Lower lobe of right lung (tissue), 2 donors: ENCODE measurements around the gene KCTD14. TPM values are rescaled to one million over a fixed set of nuclear protein-coding genes. Genes with fewer than 3 reads are reported as not detected.
"Not testable (repeated sequence)": the region's sequence is repeated elsewhere in the genome, so short reads cannot be mapped to it uniquely, and the experiment has no call there.

Experiments used
- ATAC-seq, 2 donors: fragments of 200-7000 bp; cut with Tn5 transposase; one replicate each; pipeline ENCODE4 v1.9.1; 2020 to 2022; ENCODE audit warnings: mild to moderate bottlenecking in 2 of 2, moderate library complexity in 2 of 2
- DNase-seq: peaks from one replicate; pipeline ENCODE4 v3.0.0-alpha.2; 2020
- H3K27ac ChIP-seq: fragments of 200-600 bp; one replicate; pipeline ENCODE4 v1.8.0; 2022
- H3K27me3 ChIP-seq: fragments of 200-600 bp; one replicate; pipeline ENCODE4 v1.8.0; 2022; ENCODE audit warnings: low read depth
- H3K36me3 ChIP-seq: fragments of 200-600 bp; one replicate; pipeline ENCODE4 v1.8.0; 2022; ENCODE audit warnings: mild to moderate bottlenecking
- H3K4me1 ChIP-seq: fragments of 200-600 bp; one replicate; pipeline ENCODE4 v1.8.0; 2022
- H3K4me3 ChIP-seq: fragments of 200-600 bp; one replicate; pipeline ENCODE4 v1.8.0; 2022; ENCODE audit warnings: mild to moderate bottlenecking
- H3K9me3 ChIP-seq: fragments of 200-600 bp; one replicate; pipeline ENCODE4 v1.8.0; 2022
- CTCF ChIP-seq: fragments of 200-600 bp; IDR thresholded peaks from one replicate; pipeline ENCODE4 v1.8.0; 2022; ENCODE audit warnings: antibody characterized with exemption, mild to moderate bottlenecking
- intact Hi-C: fragments of 100-400 bp; cut with DNase I; formaldehyde crosslinking; loops from one replicate; pipeline ENCODE4 v1.11.0; 2022
- total RNA-seq: library from RNA; stranded (reverse); fragmentation: NEBNext Ultra II Directional; extraction: Animal tissue kit (Norgen Biotek cat#: 25700); gene quantifications from one replicate; pipeline ENCODE4 v1.2.1, GENCODE V29; 2021
- donor health status: DM: no; HTN: yes; CAD: no; lungs with severe emphysema.

The KCTD14 gene
- total RNA-seq, 1 donor from 2014 or later, result 12.3 TPM

GRCh38 chr11:78030429-78031325 lies 7.6 kb upstream of the KCTD14 start:
- peaks cover 12% of the 10 kb centered on the region for H3K4me1 ChIP-seq
- peak; percentile 89 to 93 for ATAC-seq
- H3K27ac ChIP-seq, result no peak overlapping the region
- no peak for TF ChIP-seq CTCF
- DNase-seq, result peak; percentile 79
- no peaks in the 10 kb centered on the region for H3K36me3 ChIP-seq
- H3K9me3 ChIP-seq, result no peaks in the 10 kb centered on the region
- no peaks in the 10 kb centered on the region for H3K27me3 ChIP-seq
- intact Hi-C loops, result no loop called here
- H3K4me3 ChIP-seq, result no peak overlapping the region

GRCh38 chr11:78028423-78028822 lies 5.3 kb upstream of the KCTD14 start:
- intact Hi-C loops, DNase-seq, H3K4me3 ChIP-seq, H3K36me3 ChIP-seq, H3K27ac ChIP-seq, H3K27me3 ChIP-seq, ATAC-seq, H3K9me3 ChIP-seq: not testable (repeated sequence)
- peaks cover 16% of the 10 kb centered on the region for H3K4me1 ChIP-seq

GRCh38 chr11:78027759-78028158 lies 4.7 kb upstream of the KCTD14 start:
- ATAC-seq (no peak), DNase-seq (no peak)
- TF ChIP-seq CTCF, result no peak
- intact Hi-C loops, result no loop called here
- H3K27me3 ChIP-seq, result no peaks in the 10 kb centered on the region
- H3K4me3 ChIP-seq, result no peak overlapping the region
- no peaks in the 10 kb centered on the region for H3K9me3 ChIP-seq
- no peaks in the 10 kb centered on the region for H3K36me3 ChIP-seq
- H3K27ac ChIP-seq, result no peak overlapping the region
- H3K4me1 ChIP-seq, result peaks cover 20% of the 10 kb centered on the region

- ATAC-seq, result no peak
These were observed 2.3 kb upstream of the KCTD14 start for GRCh38 chr11:78025378-78025777.

GRCh38 chr11:78023426-78023825 lies 350 bp upstream of the KCTD14 start:
- no peaks in the 10 kb centered on the region for H3K9me3 ChIP-seq
- H3K4me1 ChIP-seq, result peaks cover 8% of the 10 kb centered on the region
- ATAC-seq (peak in 1 of 2 donors; percentile 25), DNase-seq (no peak)
- TF ChIP-seq CTCF, result no peak
- H3K36me3 ChIP-seq, result no peaks in the 10 kb centered on the region
- H3K27me3 ChIP-seq, result no peaks in the 10 kb centered on the region
- H3K27ac ChIP-seq, result peak overlapping the region; percentile 64
- H3K4me3 ChIP-seq, result peak overlapping the region; percentile 56
- intact Hi-C loops, result no loop called here

More at GRCh38 chr11:78025378-78025777, 2.3 kb upstream of the KCTD14 start:
- Histone ChIP-seq H3K4me1 (peaks cover 11% of the 10 kb centered on the region), H3K9me3 (no peaks in the 10 kb centered on the region), H3K27ac (no peak overlapping the region), H3K36me3 (no peaks in the 10 kb centered on the region), H3K4me3 (no peak overlapping the region), H3K27me3 (no peaks in the 10 kb centered on the region)
- intact Hi-C loops, result no loop called here
- no peak for TF ChIP-seq CTCF
- DNase-seq, result no peak

GRCh38 chr11:78021611-78022010 lies 1.5 kb downstream of the KCTD14 start:
- H3K36me3 ChIP-seq, result peaks cover 2% of the 10 kb centered on the region
- DNase-seq (no peak), ATAC-seq (peak in 1 of 2 donors; percentile 2)

More at GRCh38 chr11:78021611-78022010, 1.5 kb downstream of the KCTD14 start:
- H3K4me1 ChIP-seq, result peaks cover 8% of the 10 kb centered on the region
- H3K27ac ChIP-seq, result no peak overlapping the region
- no peak for TF ChIP-seq CTCF
- no peaks in the 10 kb centered on the region for H3K9me3 ChIP-seq
- no peaks in the 10 kb centered on the region for H3K27me3 ChIP-seq
- intact Hi-C loops, result no loop called here
- no peak overlapping the region for H3K4me3 ChIP-seq
